Testis (tissue), 3 donors: Measurements from ENCODE around the gene CELA2A. TPM values are rescaled to one million over a fixed set of nuclear protein-coding genes. Genes with fewer than 3 reads are reported as not detected.

Experiments
- DNase-seq: peaks from one replicate; pipeline ENCODE4 v3.0.0-alpha.2; 2019
- H3K27ac ChIP-seq, 2 donors: fragments of 200-600 bp; sonication (generic); one replicate each; pipeline ENCODE4 v1.5.1; 2019
- H3K27me3 ChIP-seq: fragments of 200-600 bp; sonication (generic); one replicate; pipeline ENCODE4 v1.5.1; 2019
- H3K36me3 ChIP-seq: fragments of 200-600 bp; sonication (generic); one replicate; pipeline ENCODE4 v1.5.1; 2017; ENCODE audit warnings: low read depth; ENCODE audit errors: missing control alignments
- H3K4me1 ChIP-seq: fragments of 200-600 bp; sonication (generic); one replicate; pipeline ENCODE4 v1.5.1; 2019
- H3K4me3 ChIP-seq, 2 donors: fragments of 200-600 bp; sonication (generic); one replicate each; pipeline ENCODE4 v1.5.1; 2017 to 2019
- H3K9me3 ChIP-seq: fragments of 200-600 bp; sonication (generic); one replicate; pipeline ENCODE4 v1.5.1; 2017
- POLR2A ChIP-seq: fragments of 450-650 bp; IDR thresholded peaks from one replicate; pipeline ENCODE4 v1.6.1; 2017; ENCODE audit warnings: antibody characterized with exemption, mild to moderate bottlenecking, moderate library complexity
- WGBS, 2 donors: methylation state at CpG; one replicate each; pipeline ENCODE4 v1.1.5; 2018; 5-methylcytosine and 5-hydroxymethylcytosine counted together
- intact Hi-C: fragments of 100-400 bp; cut with DNase I; formaldehyde crosslinking; loops from one replicate; pipeline ENCODE4 v1.15.1; 2023; ENCODE audit warnings: low total_unique reads
- polyA plus RNA-seq: library from polyadenylated mRNA; stranded (reverse); fragments of 350-450 nt; fragmentation: Illumina TruSeq; extraction: RNeasy Lipid Tissue Mini Kit (QIAGEN cat#74804); gene quantifications from one replicate; pipeline ENCODE4 v1.2.3, GENCODE V29; 2014; ENCODE audit warnings: low read depth, low replicate concordance; ENCODE audit not compliant: insufficient read depth
- total RNA-seq, 2 donors: library from RNA; depleted of rRNA; stranded (reverse); fragments of >200 nt; gene quantifications; one replicate each; pipeline ENCODE4 v1.2.3, GENCODE V29; 2016
- TF ChIP-seq, protein P1 (sequence below), 3 experiments: fragments of 450-650 bp in 2 of 3; fragments of 200-600 bp in 1 of 3; sonication (generic) in 1 of 3; IDR thresholded peaks; one replicate each; pipeline ENCODE4 v1.5.1; 2016 to 2019; ENCODE audit warnings: antibody characterized with exemption in 3 of 3, mild to moderate bottlenecking in 2 of 3, moderate library complexity in 1 of 3

CELA2A gene
- total and polyA plus RNA-seq, 3 donors from 2014 or later, result 2.4 to 4.8 (median 3.7) TPM

DNA sequence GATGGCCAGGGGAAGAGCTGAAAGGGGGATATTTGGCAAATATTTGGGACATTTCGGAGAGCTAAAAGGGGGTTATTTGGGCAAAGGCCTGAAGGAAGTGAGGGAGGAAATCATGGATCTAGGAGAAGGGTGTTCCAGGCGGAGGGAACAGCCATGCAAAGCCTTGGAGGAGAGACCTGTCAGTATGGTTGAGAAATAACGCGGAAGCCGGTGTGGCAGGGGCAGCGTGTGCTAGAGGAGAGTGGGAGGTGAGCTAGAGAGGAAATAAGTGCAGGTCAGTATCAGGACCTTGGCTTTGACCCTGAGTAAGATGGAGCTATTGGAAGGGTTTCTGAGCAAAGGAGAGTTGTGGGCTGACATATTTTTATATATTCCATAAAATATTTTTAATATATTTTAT lies 15.3 kb upstream of the CELA2A start:
- WGBS, 2 donors, result 77 to 85% methylated on average over 6 of the region's 6 CpGs
- no peak for DNase-seq
- intact Hi-C loops, result no loop called here

DNA sequence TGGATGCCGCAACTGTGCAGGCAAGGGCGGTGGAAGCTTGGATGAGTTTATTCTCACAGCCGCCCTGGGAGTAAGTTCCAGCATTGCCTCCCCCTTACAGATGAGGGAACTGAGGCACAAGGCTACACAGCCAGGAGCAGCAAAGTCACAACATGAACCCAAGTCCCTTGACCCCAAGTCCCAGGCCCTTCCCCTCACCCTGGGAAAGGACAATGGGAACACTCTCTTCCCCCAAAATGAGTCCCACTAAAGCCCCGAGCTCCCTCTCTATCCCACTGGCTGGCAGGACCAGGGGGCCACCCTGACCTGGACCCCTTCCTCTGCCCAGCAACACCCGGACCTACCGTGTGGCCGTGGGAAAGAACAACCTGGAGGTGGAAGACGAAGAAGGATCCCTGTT lies 14.4 kb upstream of the CELA2A start:
- Histone ChIP-seq H3K9me3 (no peaks in the 10 kb centered on the region), H3K27me3 (no peaks in the 10 kb centered on the region), H3K27ac (no peak overlapping the region), H3K4me1 (peaks cover 3% of the 10 kb centered on the region), H3K36me3 (no peaks in the 10 kb centered on the region), H3K4me3 (no peak overlapping the region)
- TF ChIP-seq, protein P1, sequence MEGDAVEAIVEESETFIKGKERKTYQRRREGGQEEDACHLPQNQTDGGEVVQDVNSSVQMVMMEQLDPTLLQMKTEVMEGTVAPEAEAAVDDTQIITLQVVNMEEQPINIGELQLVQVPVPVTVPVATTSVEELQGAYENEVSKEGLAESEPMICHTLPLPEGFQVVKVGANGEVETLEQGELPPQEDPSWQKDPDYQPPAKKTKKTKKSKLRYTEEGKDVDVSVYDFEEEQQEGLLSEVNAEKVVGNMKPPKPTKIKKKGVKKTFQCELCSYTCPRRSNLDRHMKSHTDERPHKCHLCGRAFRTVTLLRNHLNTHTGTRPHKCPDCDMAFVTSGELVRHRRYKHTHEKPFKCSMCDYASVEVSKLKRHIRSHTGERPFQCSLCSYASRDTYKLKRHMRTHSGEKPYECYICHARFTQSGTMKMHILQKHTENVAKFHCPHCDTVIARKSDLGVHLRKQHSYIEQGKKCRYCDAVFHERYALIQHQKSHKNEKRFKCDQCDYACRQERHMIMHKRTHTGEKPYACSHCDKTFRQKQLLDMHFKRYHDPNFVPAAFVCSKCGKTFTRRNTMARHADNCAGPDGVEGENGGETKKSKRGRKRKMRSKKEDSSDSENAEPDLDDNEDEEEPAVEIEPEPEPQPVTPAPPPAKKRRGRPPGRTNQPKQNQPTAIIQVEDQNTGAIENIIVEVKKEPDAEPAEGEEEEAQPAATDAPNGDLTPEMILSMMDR (IDR thresholded peaks at IDR 0.05), result no peak
- no peak for TF ChIP-seq POLR2A
- WGBS, 2 donors, result 87 to 96% methylated on average over 7 to 8 of the region's 8 CpGs
- DNase-seq, result no peak
- intact Hi-C loops, result no loop called here

More for the DNA sequence above, 15.3 kb upstream of the CELA2A start:
- TF ChIP-seq POLR2A, result no peak
- TF ChIP-seq, protein P1 (IDR thresholded peaks at IDR 0.05), result no peak
- Histone ChIP-seq H3K4me1 (peaks cover 3% of the 10 kb centered on the region), H3K27me3 (no peaks in the 10 kb centered on the region), H3K4me3 (no peak overlapping the region), H3K27ac (no peak overlapping the region), H3K9me3 (no peaks in the 10 kb centered on the region), H3K36me3 (no peaks in the 10 kb centered on the region)

DNA sequence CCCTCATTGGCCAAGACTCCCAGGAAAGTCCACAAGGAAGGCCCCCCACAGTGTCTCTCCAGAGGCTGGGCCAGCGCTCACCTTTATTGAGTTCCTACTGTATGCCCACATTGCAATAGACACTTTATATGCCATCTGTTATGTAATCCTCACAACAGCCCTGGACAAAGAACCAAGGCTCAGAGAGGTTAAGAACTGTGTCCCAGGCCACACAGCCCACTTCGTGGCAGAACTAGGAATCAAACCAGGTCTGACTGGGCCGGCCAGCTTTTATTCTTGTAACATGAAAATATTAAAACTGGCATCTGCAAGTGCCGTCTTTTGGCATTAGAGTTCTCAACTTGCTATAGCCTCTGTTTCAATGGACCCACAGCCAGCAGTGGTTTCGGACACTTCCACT lies 13.8 kb upstream of the CELA2A start:
- H3K27ac ChIP-seq, result no peak overlapping the region
- no peak overlapping the region for H3K4me3 ChIP-seq
- intact Hi-C loops, result no loop called here
- H3K4me1 ChIP-seq, result peaks cover 3% of the 10 kb centered on the region
- no peaks in the 10 kb centered on the region for H3K27me3 ChIP-seq
- no peaks in the 10 kb centered on the region for H3K9me3 ChIP-seq
- TF ChIP-seq, protein P1 (IDR thresholded peaks at IDR 0.05), result no peak
- no peak for TF ChIP-seq POLR2A
- no peaks in the 10 kb centered on the region for H3K36me3 ChIP-seq
- DNase-seq, result no peak
- 83 to 90% methylated on average over 5 of the region's 5 CpGs for WGBS, 2 donors

DNA sequence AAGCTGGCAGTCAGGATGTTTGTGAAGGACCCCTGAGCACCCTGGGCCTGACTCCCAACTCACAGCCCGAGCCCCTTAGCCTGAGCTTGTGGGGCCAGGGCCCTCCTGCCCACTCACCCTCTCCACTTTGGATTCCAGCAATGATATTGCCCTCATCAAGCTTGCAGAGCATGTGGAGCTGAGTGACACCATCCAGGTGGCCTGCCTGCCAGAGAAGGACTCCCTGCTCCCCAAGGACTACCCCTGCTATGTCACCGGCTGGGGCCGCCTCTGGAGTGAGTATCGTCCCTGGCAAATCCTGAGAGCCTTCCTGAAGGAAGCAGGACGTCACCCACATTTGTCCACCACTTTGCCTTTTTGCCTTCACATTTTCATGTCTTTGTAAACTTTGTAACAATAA lies 13.3 kb upstream of the CELA2A start:
- H3K9me3 ChIP-seq, result no peaks in the 10 kb centered on the region
- H3K27ac ChIP-seq, result no peak overlapping the region
- H3K4me3 ChIP-seq, result no peak overlapping the region
- no peak for DNase-seq
- H3K4me1 ChIP-seq, result peaks cover 3% of the 10 kb centered on the region
- intact Hi-C loops, result no loop called here
- no peaks in the 10 kb centered on the region for H3K27me3 ChIP-seq
- H3K36me3 ChIP-seq, result no peaks in the 10 kb centered on the region
- 80 to 84% methylated on average over 5 of the region's 5 CpGs for WGBS, 2 donors
- TF ChIP-seq, protein P1 (IDR thresholded peaks at IDR 0.05), result no peak
- TF ChIP-seq POLR2A, result no peak
